HG03432 (cell line): ENCODE measurements around the gene IPO9.

Experiments used
- ATAC-seq: cut with Tn5 transposase; IDR thresholded peaks from one replicate; pipeline ENCODE4 v1.9.1; 2021; ENCODE audit warnings: mild to moderate bottlenecking, moderate library complexity; ENCODE audit not compliant: unreplicated experiment

Gene IPO9

GRCh38 chr1:201828820-201829774, at the start of gene IPO9:
IPO9 (plus strand) TSS chr1:201829157; CDS start chr1:201829210, 53 bp downstream.
- peak; percentile 95 for ATAC-seq

GRCh38 chr1:201779351-201779880, 49.5 kb upstream of the IPO9 start:
- ATAC-seq = no peak

GRCh38 chr1:201780952-201781351, 48.0 kb upstream of the IPO9 start:
- ATAC-seq = no peak

- no peak for ATAC-seq
Observed at GRCh38 chr1:201781437-201781836, 47.5 kb upstream of the IPO9 start.

- no peak for ATAC-seq
Observed at GRCh38 chr1:201782353-201782752, 46.6 kb upstream of the IPO9 start.

GRCh38 chr1:201783058-201783457, 45.9 kb upstream of the IPO9 start:
- ATAC-seq = no peak

GRCh38 chr1:201783572-201783971, 45.4 kb upstream of the IPO9 start:
- no peak for ATAC-seq

GRCh38 chr1:201785291-201785690, 43.7 kb upstream of the IPO9 start:
- no peak for ATAC-seq

GRCh38 chr1:201786824-201787223, 42.1 kb upstream of the IPO9 start:
- ATAC-seq = no peak

GRCh38 chr1:201788296-201788695, 40.7 kb upstream of the IPO9 start:
- no peak for ATAC-seq

GRCh38 chr1:201789245-201789644, 39.7 kb upstream of the IPO9 start:
- ATAC-seq = no peak

GRCh38 chr1:201790261-201790660, 38.7 kb upstream of the IPO9 start:
- ATAC-seq = no peak

- no peak for ATAC-seq
Observed at GRCh38 chr1:201791051-201791778, 37.7 kb upstream of the IPO9 start.

- no peak for ATAC-seq
Observed at GRCh38 chr1:201791779-201792173, 37.2 kb upstream of the IPO9 start.

GRCh38 chr1:201792534-201793305, 36.2 kb upstream of the IPO9 start:
- ATAC-seq = no peak

- no peak for ATAC-seq
Observed at GRCh38 chr1:201793306-201793925, 35.5 kb upstream of the IPO9 start.

GRCh38 chr1:201795066-201795465, 33.9 kb upstream of the IPO9 start:
- ATAC-seq = no peak

- ATAC-seq = no peak
Observed at GRCh38 chr1:201800246-201800645, 28.7 kb upstream of the IPO9 start.

- no peak for ATAC-seq
Observed at GRCh38 chr1:201806801-201807200, 22.2 kb upstream of the IPO9 start.

- no peak for ATAC-seq
Observed at GRCh38 chr1:201807958-201808632, 20.9 kb upstream of the IPO9 start.
